GM10266 (cell line): ENCODE measurements around the gene PAH.
A peak's percentile ranks its signal among the peaks of the same experiment; 100 is the strongest.
"Not testable (repeated sequence)": the region's sequence is repeated elsewhere in the genome, so short reads cannot be mapped to it uniquely, and the experiment has no call there.

Source experiments
- DNase-seq: peaks from one replicate; pipeline ENCODE4 v3.0.0; 2012; ENCODE audit errors: extremely low spot score
- TF ChIP-seq, protein P1 (sequence below): IDR thresholded peaks from 2 replicates; pipeline ENCODE4 v1.5.1; 2012; ENCODE audit warnings: mild to moderate bottlenecking, low read depth; ENCODE audit not compliant: control insufficient read depth, insufficient read depth; ENCODE audit errors: missing control alignments

Gene PAH

DNA sequence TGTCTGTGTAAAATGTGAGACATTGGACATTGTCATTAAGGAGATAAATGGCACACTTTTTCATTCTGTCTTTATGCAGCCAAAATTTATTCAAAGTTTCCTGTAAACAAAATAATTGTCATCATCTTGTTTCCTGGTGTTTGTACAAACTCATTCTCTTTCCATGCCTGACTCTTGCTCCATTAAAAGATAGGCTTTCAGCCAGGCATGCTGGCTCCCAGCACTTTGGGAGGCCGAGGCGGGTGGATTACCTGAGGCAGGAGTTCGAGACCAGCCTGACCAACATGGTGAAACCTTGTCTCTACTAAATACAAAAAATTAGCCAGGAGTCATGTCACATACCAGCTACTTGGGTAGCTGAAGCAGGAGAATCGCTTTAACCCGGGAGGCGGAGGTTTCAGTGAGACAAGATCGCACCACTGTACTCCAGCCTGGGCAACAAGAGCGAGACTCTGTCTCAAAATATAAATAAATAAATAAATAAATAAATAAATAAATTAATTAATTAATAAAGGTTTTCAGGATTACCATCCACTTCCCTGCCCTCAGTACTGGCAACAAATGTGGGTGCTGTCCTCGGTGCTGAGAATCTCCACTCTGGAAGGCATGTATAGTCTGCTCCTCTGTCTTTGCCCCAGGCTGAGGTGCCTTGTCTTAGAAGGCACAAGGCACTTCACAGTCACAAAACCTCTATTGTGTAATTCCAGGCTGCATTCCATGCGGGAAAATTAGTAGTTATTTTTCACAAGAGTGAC is 83.2 kb downstream of the PAH start:
- peak; percentile 19 for DNase-seq
- TF ChIP-seq, protein P1, sequence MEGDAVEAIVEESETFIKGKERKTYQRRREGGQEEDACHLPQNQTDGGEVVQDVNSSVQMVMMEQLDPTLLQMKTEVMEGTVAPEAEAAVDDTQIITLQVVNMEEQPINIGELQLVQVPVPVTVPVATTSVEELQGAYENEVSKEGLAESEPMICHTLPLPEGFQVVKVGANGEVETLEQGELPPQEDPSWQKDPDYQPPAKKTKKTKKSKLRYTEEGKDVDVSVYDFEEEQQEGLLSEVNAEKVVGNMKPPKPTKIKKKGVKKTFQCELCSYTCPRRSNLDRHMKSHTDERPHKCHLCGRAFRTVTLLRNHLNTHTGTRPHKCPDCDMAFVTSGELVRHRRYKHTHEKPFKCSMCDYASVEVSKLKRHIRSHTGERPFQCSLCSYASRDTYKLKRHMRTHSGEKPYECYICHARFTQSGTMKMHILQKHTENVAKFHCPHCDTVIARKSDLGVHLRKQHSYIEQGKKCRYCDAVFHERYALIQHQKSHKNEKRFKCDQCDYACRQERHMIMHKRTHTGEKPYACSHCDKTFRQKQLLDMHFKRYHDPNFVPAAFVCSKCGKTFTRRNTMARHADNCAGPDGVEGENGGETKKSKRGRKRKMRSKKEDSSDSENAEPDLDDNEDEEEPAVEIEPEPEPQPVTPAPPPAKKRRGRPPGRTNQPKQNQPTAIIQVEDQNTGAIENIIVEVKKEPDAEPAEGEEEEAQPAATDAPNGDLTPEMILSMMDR: no peak

DNA sequence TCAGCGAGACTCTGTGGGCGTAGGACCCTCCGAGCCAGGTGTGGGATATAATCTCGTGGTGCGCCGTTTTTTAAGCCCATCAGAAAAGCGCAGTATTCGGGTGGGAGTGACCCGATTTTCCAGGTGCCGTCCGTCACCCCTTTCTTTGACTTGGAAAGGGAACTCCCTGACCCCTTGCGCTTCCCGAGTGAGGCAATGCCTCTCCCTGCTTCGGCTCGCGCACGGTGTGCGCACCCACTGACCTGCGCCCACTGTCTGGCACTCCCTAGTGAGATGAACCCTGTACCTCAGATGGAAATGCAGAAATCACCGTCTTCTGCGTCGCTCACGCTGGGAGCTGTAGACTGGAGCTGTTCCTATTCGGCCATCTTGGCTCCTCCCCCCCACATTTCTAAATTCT is 84.2 kb downstream of the PAH start:
- not testable (repeated sequence) for DNase-seq

DNA sequence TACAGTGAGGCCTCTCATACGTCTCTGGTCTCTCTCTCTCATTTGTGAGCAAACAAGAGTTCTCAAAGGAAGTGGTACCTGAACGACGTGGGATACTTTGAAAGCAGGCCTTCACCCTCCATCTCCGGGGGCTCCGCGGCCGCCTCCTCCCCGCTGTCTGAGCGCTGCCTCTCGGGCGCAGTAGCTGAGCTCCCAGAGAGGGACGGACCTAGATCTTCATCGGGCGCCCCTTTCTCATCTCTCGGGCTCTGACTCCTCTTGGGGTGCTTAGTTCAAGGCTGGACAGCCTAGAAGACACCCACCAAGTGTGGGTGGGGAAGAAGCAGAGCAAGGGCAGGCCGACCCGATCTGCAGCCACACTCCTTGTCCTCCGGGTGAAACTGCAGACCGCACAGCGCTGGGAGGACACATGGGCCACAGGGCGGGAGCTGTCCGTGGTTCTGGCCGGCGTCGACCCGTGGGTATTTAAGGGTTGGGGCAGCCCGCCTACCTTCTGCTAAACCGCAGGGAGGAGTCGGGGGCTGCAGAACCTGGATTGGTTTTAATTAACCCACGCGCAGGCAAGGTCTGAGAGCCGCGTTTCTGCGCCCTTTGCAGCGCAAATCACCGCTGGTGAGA is 92.7 kb downstream of the PAH start:
- TF ChIP-seq, protein P1: no peak
- peak; percentile 11 for DNase-seq

DNA sequence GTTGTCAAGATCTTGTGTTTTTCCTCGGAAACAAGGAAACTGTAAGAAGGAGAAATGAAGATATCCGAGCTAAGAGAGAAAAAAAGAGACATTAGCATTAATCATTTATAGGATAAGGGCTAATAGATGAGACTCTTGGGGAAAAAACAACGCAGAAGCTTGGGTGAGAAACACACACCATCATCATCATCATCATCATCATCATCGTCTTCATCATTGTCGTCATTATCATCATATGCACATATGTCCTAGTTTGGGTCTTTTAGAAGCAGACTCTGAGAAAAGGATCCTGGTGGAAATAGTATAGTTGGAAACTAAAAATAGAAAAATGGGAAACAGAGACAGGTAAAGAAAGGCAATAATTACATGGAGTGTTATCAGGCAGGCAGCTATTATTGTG is 95.9 kb downstream of the PAH start:
- TF ChIP-seq, protein P1: no peak
- no peak for DNase-seq

DNA sequence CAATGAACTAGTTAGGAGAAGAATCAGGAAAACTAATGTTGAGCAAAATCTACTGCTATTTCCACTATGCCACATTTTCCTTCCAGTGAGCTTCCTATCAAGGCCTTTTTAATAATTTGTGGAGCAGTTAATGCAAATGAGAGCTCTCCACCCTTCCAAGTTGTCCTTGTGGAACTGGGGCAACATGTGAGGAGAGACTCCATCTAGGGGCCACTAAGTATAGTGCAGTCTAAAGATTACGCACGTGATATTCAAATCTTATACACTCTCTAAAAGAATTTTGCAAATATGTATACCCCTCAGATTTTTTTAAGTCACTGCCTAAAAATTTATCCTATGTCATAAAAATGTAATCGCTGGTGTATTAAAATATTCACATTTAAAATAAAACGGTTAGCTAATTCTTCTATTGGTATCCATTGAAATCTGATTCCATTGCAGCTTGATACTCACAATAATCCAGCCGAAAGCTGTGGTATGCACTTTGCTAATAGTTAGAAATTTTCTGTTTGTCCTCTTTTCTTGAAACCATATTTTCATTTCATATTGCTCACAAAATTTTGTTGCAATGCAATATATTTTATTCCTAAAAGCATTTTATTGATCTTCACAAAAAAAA is 100.1 kb downstream of the PAH start:
- TF ChIP-seq, protein P1: peak; percentile 62
- DNase-seq: peak; percentile 28

DNA sequence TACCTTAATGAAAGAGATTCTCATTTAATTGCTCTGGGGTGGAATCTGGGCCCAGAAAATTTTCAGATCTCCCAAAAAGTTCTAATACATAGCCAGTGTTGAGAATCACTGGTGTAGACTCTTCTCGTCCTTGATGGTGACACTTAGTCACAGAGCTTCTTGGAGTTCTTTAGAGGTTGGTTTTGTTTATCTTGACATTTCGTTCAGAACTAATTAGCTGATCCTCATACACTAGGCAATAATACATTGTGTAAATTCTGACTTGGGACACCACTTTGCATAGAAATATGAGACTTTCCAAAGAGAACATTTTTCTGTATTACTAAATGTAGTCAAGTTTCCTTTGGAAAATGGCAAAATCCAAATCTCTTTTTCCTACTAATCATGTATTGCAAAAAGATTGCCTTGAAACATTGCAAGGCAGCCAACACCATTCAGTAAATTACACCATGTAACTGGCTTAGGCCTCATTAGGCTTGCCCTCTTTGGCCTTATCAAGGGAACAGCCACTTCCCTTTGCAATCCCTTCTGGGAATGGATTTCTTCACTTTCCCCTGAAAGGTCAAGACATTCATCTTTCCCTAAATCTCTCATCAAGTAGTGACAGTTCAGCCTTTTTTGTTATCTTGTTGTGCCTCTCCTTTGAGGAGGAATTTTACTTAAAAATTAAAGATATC is 102.2 kb downstream of the PAH start:
- TF ChIP-seq, protein P1: no peak
- no peak for DNase-seq

DNA sequence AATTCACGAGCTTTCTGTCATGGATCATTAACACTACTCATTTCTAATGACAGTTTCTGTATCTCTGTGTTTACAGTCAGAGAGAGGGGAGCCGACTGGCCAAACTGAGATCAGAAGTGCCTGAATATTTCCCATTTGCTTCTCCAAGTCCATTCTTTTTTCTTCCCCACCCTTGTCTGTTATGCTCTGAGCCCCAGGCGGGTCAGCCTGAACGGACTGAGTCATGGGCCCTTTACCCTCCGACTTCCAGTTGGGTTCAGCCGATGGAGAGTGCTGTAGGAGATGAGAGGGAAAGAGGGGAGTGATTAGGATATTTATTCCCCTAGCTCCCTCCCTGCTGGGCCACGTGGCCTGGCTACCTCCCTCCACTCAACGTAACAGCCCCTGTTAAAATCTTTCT is 104.7 kb downstream of the PAH start:
- TF ChIP-seq, protein P1: no peak
- DNase-seq: no peak
